ENCODE measurements around the gene SPRR1A.

Gene SPRR1A

DNA sequence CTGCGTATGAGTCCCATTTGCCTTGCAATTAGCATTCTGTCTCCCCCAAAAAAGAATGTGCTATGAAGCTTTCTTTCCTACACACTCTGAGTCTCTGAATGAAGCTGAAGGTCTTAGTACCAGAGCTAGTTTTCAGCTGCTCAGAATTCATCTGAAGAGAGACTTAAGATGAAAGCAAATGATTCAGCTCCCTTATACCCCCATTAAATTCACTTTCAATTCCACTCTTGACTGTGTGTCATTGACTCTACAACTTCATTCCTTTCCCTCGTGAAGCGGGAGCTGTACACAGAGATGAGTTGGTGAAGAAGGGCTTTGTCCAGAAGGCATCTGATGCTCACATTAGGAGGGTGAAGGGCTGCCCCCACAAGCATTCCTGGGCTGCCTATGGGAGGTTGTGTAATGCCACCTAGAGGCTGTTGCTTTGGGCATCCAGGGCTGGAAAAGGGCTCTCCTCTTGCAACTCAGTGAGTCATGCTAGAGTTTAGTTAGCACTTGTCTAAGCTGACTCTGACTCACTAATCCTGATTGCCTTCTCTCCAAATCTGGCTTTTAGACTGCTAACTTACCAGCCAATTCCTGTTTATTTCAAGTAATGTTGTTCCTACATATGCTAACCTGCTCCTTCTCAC lies 48.9 kb downstream of the SPRR1A start:
- DNase-seq: peak in 1 of 2 donors; percentile 2

GRCh38 chr1:153035211-153035610 lies 51.3 kb downstream of the SPRR1A start:
- no peak for DNase-seq

All from stimulated activated CD4-positive, alpha-beta T cell treated with anti-CD3 and anti-CD28 coated beads, Interleukin-2, amount 100 ng/mL, for 24 hours (primary cell).